Adrenal gland (tissue), 5 donors: Measurements from ENCODE around the gene KLHL7.

ENCODE experiments used
- CTCF ChIP-seq, 6 experiments: fragments of 450-650 bp in 4 of 6; fragments of 200-600 bp in 2 of 6; sonication (generic) in 1 of 6; IDR thresholded peaks; 1 replicate in 5 of 6; 2 replicates in 1 of 6; pipeline versions ENCODE4 v1.5.1 to v1.8.0; 2016 to 2021; ENCODE audit warnings: antibody characterized with exemption in 6 of 6, mild to moderate bottlenecking in 2 of 6, moderate library complexity in 1 of 6
- POLR2A ChIP-seq, 2 donors: fragments of 450-650 bp; IDR thresholded peaks; one replicate each; pipeline ENCODE4 v1.6.1; 2017; ENCODE audit warnings: antibody characterized with exemption in 2 of 2, mild to moderate bottlenecking in 2 of 2, moderate library complexity in 1 of 2
- donor health status: DM: no; HTN: no; CAD: no.

- no peak for TF ChIP-seq CTCF (IDR thresholded peaks at IDR 0.05)
- no peak for TF ChIP-seq POLR2A (IDR thresholded peaks at IDR 0.05)
Measured at GRCh38 chr7:23114896-23115295, 9.3 kb downstream of the KLHL7 start.
